Sigmoid colon (tissue), 7 donors: ENCODE data around the gene CDH13. TPM values are rescaled to one million over a fixed set of nuclear protein-coding genes. Genes with fewer than 3 reads are reported as not detected.

Experiments
- DNase-seq: peaks from one replicate; pipeline ENCODE4 v3.0.0-alpha.2; 2019
- H3K27ac ChIP-seq, 4 donors: fragments of 200-600 bp; sonication (generic); one replicate each; pipeline ENCODE4 v1.5.1; 2016 to 2019; ENCODE audit warnings: mild to moderate bottlenecking in 1 of 4
- H3K27me3 ChIP-seq, 3 donors: fragments of 200-600 bp; sonication (generic); one replicate each; pipeline ENCODE4 v1.5.1; 2019; ENCODE audit warnings: mild to moderate bottlenecking in 1 of 3
- H3K36me3 ChIP-seq, 4 donors: fragments of 200-600 bp; sonication (generic); one replicate each; pipeline ENCODE4 v1.5.1; 2016 to 2019
- H3K4me1 ChIP-seq, 4 donors: fragments of 200-600 bp; sonication (generic); one replicate each; pipeline ENCODE4 v1.5.1; 2017 to 2019
- H3K4me3 ChIP-seq, 4 donors: fragments of 200-600 bp; sonication (generic); one replicate each; pipeline ENCODE4 v1.5.1; 2017 to 2019; ENCODE audit warnings: mild to moderate bottlenecking in 2 of 4, moderate library complexity in 1 of 4
- H3K9me3 ChIP-seq, 4 donors: fragments of 200-600 bp in 3 of 4; sonication (generic) in 3 of 4; one replicate each; pipeline versions ENCODE4 v1.5.1 to v1.6.1; 2013 to 2019
- EP300 ChIP-seq, 4 donors: sonication (generic); formaldehyde crosslinking; IDR thresholded peaks; one replicate each; pipeline ENCODE4 v1.6.1; 2017; ENCODE audit warnings: antibody characterized with exemption in 4 of 4
- POLR2A ChIP-seq, 2 donors: fragments of 450-650 bp; IDR thresholded peaks; one replicate each; pipeline ENCODE4 v1.6.1; 2016; ENCODE audit warnings: antibody characterized with exemption in 2 of 2, mild to moderate bottlenecking in 2 of 2, moderate library complexity in 2 of 2
- POLR2AphosphoS5 ChIP-seq, 4 donors: sonication (generic); formaldehyde crosslinking; IDR thresholded peaks; one replicate each; pipeline ENCODE4 v1.6.1; 2017; ENCODE audit warnings: antibody characterized with exemption in 4 of 4
- WGBS, 2 donors: extraction: QIAGEN DNeasy Blood & Tissue Kit; methylation state at CpG; one replicate each; pipeline ENCODE4 v1.1.7; 2013; 5-methylcytosine and 5-hydroxymethylcytosine counted together
- intact Hi-C: fragments of 100-400 bp; cut with DNase I; formaldehyde crosslinking; loops from one replicate; pipeline ENCODE4 v1.15.1; 2023
- polyA plus RNA-seq, 3 donors: library from polyadenylated mRNA; stranded (reverse); fragments of 200-250 nt; gene quantifications; one replicate each; pipeline ENCODE4 v1.2.3, GENCODE V29; 2013
- total RNA-seq, 4 donors: library from RNA; depleted of rRNA; stranded (reverse); fragments of >200 nt; gene quantifications; one replicate each; pipeline ENCODE4 v1.1.0, GENCODE V29; 2016
- TF ChIP-seq, protein P1 (sequence below), 4 experiments: fragments of 450-650 bp in 3 of 4; fragments of 200-600 bp in 1 of 4; IDR thresholded peaks; one replicate each; pipeline ENCODE4 v1.5.1; 2016 to 2019; ENCODE audit warnings: antibody characterized with exemption in 4 of 4, mild to moderate bottlenecking in 3 of 4, moderate library complexity in 2 of 4
- donor health status: healthy with polysubstance abuse.
- donor health status: Bipolar disorder and iron deficiency.
- donor health status: healthy.

CDH13 gene
- total and polyA plus RNA-seq, 7 donors = 0.60 to 17.6 (median 11.8) TPM

DNA sequence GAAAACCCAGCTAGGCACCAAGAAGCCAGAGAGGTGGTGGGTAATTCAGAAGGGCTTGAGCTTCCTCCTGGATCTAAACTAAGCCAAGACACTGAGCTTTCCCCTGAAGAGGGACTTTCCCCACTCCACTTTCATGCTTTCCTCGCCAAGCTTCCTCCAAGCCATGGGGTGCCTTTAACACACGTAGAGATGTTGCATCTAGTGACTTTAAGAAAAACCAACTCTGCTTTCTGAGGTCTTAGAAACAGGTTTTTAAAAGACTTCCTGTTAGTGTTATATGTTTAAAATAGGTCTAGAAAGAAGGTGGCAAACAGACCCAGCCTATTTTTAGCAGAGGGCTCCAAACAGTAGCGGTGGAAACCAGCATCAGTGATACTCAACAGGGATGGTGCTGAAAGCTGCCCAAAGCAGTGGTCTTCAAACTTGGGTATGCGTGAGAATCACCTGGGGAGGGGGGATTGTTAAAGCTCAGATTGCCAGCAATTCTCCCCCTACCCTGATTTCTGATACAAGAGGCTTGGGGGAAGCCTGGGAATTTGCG, 585.6 kb downstream of the CDH13 start:
- Histone ChIP-seq H3K4me3 (no peak overlapping the region), H3K27ac (no peak overlapping the region), H3K4me1 (no peaks in the 10 kb centered on the region), H3K36me3 (no peaks in the 10 kb centered on the region), H3K27me3 (no peaks in the 10 kb centered on the region), H3K9me3 (no peaks in the 10 kb centered on the region)
- WGBS, 2 donors = 66 to 80% methylated on average over 5 of the region's 5 CpGs
- intact Hi-C loops = loop anchor here (10.0 kb wide), 1 partner anchor 948 kb away; no protein-coding TSS in a partner anchor
- TF ChIP-seq, protein P1, sequence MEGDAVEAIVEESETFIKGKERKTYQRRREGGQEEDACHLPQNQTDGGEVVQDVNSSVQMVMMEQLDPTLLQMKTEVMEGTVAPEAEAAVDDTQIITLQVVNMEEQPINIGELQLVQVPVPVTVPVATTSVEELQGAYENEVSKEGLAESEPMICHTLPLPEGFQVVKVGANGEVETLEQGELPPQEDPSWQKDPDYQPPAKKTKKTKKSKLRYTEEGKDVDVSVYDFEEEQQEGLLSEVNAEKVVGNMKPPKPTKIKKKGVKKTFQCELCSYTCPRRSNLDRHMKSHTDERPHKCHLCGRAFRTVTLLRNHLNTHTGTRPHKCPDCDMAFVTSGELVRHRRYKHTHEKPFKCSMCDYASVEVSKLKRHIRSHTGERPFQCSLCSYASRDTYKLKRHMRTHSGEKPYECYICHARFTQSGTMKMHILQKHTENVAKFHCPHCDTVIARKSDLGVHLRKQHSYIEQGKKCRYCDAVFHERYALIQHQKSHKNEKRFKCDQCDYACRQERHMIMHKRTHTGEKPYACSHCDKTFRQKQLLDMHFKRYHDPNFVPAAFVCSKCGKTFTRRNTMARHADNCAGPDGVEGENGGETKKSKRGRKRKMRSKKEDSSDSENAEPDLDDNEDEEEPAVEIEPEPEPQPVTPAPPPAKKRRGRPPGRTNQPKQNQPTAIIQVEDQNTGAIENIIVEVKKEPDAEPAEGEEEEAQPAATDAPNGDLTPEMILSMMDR (IDR thresholded peaks at IDR 0.05) = no peak
- no peak for TF ChIP-seq POLR2AphosphoS5 (IDR thresholded peaks at IDR 0.05)
- TF ChIP-seq POLR2A (IDR thresholded peaks at IDR 0.05) = no peak
- TF ChIP-seq EP300 (IDR thresholded peaks at IDR 0.05) = no peak
- no peak for DNase-seq

DNA sequence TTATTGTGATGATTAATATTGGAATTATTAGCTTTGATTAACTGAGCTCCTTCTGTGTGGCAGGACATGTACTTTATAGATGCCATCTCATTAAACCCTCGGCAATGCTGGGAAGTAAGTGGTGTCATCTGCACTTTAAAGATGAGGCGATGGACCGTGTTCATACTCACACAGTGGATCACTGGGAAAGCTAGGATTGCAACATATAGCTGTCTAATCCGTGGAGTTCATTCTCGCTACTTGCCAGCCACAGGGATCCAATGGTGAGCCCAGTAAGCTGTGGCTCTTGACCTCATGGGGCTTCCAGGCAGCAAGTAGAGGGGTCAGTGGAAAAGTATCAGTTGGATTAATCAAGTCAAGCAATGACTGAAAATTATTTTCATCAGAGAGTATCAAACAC, 587.9 kb downstream of the CDH13 start:
- Histone ChIP-seq H3K9me3 (no peaks in the 10 kb centered on the region), H3K27ac (no peak overlapping the region), H3K27me3 (no peaks in the 10 kb centered on the region), H3K36me3 (no peaks in the 10 kb centered on the region), H3K4me3 (no peak overlapping the region), H3K4me1 (no peaks in the 10 kb centered on the region)
- 90 to 96% methylated on average over 5 of the region's 5 CpGs for WGBS, 2 donors
- TF ChIP-seq, protein P1 (IDR thresholded peaks at IDR 0.05) = no peak
- TF ChIP-seq EP300 (IDR thresholded peaks at IDR 0.05) (no peak), POLR2A (IDR thresholded peaks at IDR 0.05) (no peak), POLR2AphosphoS5 (IDR thresholded peaks at IDR 0.05) (no peak)
- DNase-seq = no peak
- intact Hi-C loops = loop anchor here (10.0 kb wide), 1 partner anchor 950 kb away; no protein-coding TSS in a partner anchor

DNA sequence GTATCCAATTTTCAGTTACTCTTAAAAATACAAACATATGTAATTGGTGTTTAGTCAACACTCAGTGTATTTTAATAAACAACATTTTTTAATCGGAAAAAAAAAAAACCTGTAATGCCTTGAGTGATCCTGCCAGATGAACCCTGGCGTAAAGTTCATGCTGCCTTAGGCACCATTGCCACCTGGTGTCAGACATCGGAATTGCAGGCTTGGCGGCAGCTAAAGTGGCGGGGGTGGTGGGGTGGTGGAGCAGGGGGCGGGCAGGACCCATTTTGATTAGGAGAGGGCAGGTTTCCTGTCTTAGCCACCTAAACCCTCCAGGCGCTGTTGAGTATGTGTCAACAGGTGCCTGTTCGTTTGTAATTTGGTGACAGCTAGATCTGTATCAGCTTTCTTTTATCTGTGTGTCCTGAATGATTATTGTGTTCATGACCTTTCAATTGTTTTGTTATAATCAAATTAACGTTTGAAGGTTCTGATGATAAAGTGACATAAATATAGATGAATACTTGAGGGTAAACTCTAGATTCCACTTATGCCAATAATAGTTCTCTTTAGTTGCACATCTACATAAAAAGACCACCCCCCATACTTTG, 588.7 kb downstream of the CDH13 start:
- intact Hi-C loops = loop anchor here (10.0 kb wide), 1 partner anchor 951 kb away; no protein-coding TSS in a partner anchor
- Histone ChIP-seq H3K27ac (no peak overlapping the region), H3K9me3 (no peaks in the 10 kb centered on the region), H3K36me3 (no peaks in the 10 kb centered on the region), H3K27me3 (no peaks in the 10 kb centered on the region), H3K4me3 (no peak overlapping the region), H3K4me1 (no peaks in the 10 kb centered on the region)
- 16 to 24% methylated on average over 9 of the region's 9 CpGs for WGBS, 2 donors
- no peak for DNase-seq
- no peak for TF ChIP-seq EP300 (IDR thresholded peaks at IDR 0.05)
- TF ChIP-seq, protein P1 (IDR thresholded peaks at IDR 0.05) = peak in 3 of 4 experiments; percentile 46 to 70 (median 46)

DNA sequence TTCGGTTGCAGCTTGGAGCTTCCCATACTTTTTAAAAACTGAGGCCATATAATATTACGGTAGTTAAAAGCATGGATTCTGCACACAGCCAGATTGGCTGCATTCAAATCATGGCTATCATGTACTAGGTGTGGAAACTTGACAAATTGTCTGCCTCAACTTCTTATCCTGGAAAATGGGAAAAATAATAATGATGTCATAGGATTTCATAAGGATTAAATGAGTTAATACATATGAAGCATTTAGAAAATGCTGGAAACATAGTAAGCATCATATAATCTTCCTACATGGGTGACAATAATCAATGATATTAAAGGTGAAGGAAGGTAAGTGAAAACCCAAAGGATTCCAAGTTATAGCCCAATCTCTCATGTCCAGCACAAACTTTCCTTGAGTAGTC, 592.5 kb downstream of the CDH13 start:
- Histone ChIP-seq H3K9me3 (no peaks in the 10 kb centered on the region), H3K4me3 (no peak overlapping the region), H3K27me3 (no peaks in the 10 kb centered on the region), H3K36me3 (no peaks in the 10 kb centered on the region), H3K4me1 (no peaks in the 10 kb centered on the region), H3K27ac (no peak overlapping the region)
- TF ChIP-seq POLR2A (IDR thresholded peaks at IDR 0.05) (no peak), POLR2AphosphoS5 (IDR thresholded peaks at IDR 0.05) (no peak), EP300 (IDR thresholded peaks at IDR 0.05) (no peak)
- TF ChIP-seq, protein P1 (IDR thresholded peaks at IDR 0.05) = no peak
- intact Hi-C loops = loop anchor here (10.0 kb wide), 1 partner anchor 954 kb away; no protein-coding TSS in a partner anchor
- no peak for DNase-seq
- WGBS, 2 donors = 87 to 89% methylated on average over 2 of the region's 2 CpGs
